ENCODE measurements around the gene PIR.

DNA sequence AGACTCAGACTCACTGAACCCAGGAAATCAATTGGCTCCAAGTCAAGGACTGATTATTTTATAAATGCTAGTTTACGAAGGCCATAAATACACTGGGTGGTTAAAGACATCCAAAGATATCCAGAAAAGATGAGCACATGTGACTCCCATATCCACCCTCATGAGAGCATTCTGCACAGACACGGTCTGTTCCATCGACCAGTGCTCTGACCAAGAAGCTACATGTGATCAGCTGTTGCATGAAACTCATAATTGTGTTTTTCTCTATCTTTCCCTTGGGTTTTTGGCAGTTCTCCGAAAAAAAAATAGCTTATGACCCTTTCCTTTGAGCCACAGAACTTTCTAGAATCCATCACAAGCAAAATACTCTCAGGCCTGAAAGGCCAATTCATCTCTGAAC is 2.7 kb upstream of the PIR start:
- TF ChIP-seq POLR2AphosphoS5 (IDR thresholded peaks at IDR 0.05; ENCODE audit: low read depth, low read length) (no peak), TAF1 (IDR thresholded peaks at IDR 0.05; ENCODE audit: borderline replicate concordance, insufficient read depth, low read length) (no peak), REST (IDR thresholded peaks at IDR 0.05; ENCODE audit: insufficient read depth in 1 of 2, low read depth in 2 of 2, low read length in 2 of 2) (no peak)

Data from PFSK-1 (cell line).